ENCODE results near the gene PCDHA1.

DNA sequence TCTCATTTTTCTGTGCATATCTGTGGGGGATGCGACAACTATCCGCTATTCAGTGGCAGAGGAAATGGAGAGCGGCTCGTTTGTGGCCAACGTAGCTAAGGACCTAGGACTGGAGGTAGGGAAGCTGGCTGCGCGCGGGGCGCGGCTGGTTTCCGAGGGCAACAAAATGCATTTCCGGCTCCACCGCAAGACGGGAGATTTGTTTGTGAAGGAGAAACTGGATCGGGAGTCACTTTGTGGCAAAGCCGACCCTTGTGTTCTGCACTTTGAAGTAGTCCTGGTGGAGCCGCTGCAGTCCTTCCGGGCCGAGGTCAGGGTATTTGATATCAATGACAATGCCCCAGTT lies 265.6 kb downstream of the PCDHA1 start:
- TF ChIP-seq CTCF (IDR thresholded peaks at IDR 0.05; ENCODE audit: extremely low read depth in 1 of 2, insufficient read depth in 1 of 2, low read depth in 1 of 2, low read length in 2 of 2) (no peak), EZH2 (IDR thresholded peaks at IDR 0.05; ENCODE audit: borderline replicate concordance, low read depth, low read length, severe bottlenecking) (no peak), POLR2AphosphoS5 (IDR thresholded peaks at IDR 0.05; ENCODE audit: insufficient read depth, low read depth, low read length) (no peak), GATA2 (IDR thresholded peaks at IDR 0.05; ENCODE audit: insufficient read depth, insufficient read length, low read depth, low read length) (no peak), MAX (IDR thresholded peaks at IDR 0.05; ENCODE audit: insufficient read depth, insufficient read length) (no peak), POLR2A (IDR thresholded peaks at IDR 0.05; ENCODE audit: low read depth, low read length) (no peak), JUN (IDR thresholded peaks at IDR 0.05; ENCODE audit: borderline replicate concordance, insufficient read depth, insufficient read length, low read depth) (no peak), FOS (IDR thresholded peaks at IDR 0.05; ENCODE audit: borderline replicate concordance, insufficient read depth, low read length) (no peak), MYC (IDR thresholded peaks at IDR 0.05; ENCODE audit: low read depth, low read length) (no peak)
